NCI-H1694 (cell line): ENCODE results near the gene B9D2.
"Not testable (repeated sequence)": the region's sequence is repeated elsewhere in the genome, so short reads cannot be mapped to it uniquely, and the experiment has no call there.

Experiments used
- DNase-seq: peaks from one replicate; lab custom pipeline; 2025; lab: John Stamatoyannopoulos, UW

The B9D2 gene

GRCh38 chr19:41355035-41355434 lies 8.9 kb downstream of the B9D2 start:
- no peak for DNase-seq

DNA sequence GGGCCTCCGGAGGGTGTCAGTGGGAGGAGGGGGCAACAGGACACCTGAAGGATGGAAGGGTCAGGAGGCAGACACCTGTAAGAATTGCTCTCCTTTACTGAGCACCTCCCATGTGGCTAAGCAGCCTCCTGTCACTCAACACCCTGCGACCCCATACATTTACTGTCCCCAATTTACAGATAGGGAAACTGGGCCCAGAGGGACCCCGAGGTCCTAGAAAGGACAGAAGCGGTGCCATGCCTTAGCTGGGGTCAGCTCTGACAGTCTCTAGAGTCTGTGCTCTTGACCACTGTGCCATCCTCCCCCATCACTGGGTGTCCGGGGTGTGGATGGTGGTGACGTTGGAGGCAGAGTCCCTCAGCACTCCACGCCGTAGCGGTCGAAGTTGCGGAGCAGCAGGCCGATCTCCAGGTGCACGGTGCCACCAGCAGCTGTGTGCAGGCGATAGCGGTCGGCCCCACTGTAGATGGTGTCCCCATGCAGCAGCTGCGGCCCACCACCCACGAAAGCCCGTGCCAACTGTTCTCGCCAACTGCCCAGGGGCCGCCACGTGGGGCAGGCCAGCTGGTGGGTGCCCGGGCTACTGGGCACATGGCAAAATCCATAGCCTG lies 9.5 kb downstream of the B9D2 start:
- no peak for DNase-seq

DNA sequence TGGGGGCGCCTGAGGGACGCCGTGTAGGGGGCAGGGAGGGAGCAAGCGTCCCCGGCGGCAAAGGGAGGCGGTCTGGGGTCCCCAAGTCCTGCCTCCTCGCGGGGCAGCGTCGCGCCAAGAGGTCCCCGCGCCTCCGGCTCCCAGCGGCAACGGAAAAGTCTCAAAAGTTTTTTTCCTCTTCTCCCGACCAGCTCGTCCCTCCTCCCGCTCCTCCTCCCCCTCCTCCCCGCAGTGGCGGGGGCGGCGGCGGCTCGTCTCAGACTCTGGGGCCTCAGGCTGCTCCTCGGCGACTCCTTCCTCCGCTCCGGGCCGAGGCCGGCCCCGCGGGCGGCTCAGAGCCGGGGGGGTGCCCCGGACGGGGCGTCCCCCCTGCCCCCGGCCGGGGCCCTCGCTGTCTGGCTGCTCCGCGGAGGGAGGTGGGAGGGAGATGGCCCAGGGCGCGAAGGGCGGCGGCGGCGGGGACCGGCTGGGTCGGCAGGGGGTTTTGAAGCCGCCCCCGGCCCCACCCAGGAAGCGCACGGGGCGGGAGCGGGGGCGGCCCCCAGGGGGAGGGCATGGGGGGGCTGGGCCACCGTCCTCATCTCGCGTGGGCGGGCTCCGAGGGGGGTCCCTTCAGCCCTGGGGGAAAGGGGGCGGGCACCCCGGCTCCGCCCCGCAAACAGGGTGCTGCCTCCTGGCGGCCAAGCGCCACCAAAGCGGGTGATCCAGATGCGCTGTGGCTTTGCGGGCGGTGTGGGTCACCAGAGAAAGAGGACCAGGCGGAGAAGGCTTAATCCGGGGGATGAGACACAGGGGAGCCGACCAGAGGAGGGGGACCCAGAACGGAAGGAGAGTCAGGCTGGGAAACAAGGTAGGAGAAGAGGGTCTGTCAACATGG lies 10.2 kb downstream of the B9D2 start, which contains the start of gene TGFB1:
TSS of gene TGFB1 (minus strand) at position 457 of the 877 bp plus-strand sequence. CDS start 878 bp downstream, outside the sequence.
- peak; percentile 5 for DNase-seq

DNA sequence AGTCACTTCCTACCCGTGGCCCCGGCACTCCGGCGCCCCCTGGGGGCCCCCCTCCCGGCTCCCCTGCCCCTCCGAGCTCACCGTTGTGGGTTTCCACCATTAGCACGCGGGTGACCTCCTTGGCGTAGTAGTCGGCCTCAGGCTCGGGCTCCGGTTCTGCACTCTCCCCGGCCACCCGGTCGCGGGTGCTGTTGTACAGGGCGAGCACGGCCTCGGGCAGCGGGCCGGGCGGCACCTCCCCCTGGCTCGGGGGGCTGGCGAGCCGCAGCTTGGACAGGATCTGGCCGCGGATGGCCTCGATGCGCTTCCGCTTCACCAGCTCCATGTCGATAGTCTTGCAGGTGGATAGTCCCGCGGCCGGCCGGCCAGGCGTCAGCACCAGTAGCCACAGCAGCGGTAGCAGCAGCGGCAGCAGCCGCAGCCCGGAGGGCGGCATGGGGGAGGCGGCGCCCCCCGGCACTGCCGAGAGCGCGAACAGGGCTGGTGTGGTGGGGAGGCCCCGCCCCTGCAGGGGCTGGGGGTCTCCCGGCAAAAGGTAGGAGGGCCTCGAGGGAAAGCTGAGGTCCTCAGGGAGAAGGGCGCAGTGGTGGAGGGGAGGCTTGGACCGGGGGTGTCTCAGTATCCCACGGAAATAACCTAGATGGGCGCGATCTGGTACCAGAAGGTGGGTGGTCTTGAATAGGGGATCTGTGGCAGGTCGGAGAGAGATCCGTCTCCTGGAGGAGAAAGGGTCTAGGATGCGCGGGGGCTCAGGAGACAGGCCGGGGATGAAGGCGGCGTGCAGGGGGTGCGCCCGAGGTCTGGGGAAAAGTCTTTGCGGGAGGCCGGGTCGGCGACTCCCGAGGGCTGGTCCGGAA lies 11.1 kb downstream of the B9D2 start:
- no peak for DNase-seq

DNA sequence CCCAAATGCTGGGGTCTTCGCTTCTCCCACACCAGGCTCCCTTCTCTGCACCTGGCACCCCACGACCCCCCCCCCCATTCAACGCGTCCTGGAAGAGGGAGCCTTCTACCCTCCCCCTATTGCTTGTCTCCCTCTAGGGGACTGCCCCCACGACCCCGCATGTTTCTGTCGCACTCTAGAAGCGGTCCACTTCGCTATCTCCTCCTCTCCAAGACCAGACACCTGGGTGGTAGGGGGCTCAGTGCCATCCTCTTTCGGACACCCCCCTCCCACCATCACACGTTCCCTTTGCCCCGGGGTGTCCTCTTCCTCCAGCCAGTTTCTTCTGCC lies 11.7 kb downstream of the B9D2 start:
- no peak for DNase-seq

GRCh38 chr19:41351339-41352245 lies 12.4 kb downstream of the B9D2 start:
- DNase-seq, result no peak

DNA sequence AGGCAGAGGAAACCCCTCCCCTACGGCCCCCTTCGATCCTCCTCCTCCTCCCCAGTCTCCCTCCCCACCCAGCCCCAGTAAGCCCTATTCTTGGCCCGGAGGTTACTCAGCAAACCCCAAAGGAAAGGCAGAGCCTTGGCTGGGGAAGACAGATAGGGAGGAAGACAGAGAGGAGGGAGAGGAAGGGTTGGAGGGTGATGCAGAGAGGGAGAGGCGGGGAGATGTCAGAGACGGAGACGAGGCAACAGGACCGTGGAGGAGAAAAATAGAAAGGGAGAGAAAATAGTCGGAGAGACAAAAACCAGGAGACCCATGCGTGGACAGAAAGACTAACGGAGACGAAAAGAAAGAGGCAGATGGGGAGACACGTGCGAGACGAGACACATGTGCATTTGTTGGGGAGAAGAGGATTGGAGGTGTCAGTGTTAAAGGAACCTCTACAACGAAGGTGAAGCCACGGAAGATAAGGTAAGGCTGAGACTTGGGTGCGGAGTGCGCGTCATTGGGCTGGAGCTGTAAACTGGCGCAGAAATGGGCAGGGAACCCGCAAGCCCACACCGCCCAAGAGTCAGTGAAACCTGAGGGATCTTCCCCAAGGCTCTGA lies 13.1 kb downstream of the B9D2 start:
- no peak for DNase-seq

- DNase-seq, result not testable (repeated sequence)
These were observed 17.0 kb downstream of the B9D2 start for GRCh38 chr19:41346916-41347315.

GRCh38 chr19:41344162-41344561 lies 19.8 kb downstream of the B9D2 start:
- no peak for DNase-seq

GRCh38 chr19:41341669-41342490 lies 22.1 kb downstream of the B9D2 start:
- DNase-seq, result no peak

GRCh38 chr19:41339936-41340335 lies 24.0 kb downstream of the B9D2 start:
- DNase-seq, result no peak

GRCh38 chr19:41335467-41335866 lies 28.5 kb downstream of the B9D2 start:
- no peak for DNase-seq

GRCh38 chr19:41334793-41335192 lies 29.2 kb downstream of the B9D2 start:
- no peak for DNase-seq

GRCh38 chr19:41332468-41332867 lies 31.5 kb downstream of the B9D2 start:
- no peak for DNase-seq

- no peak for DNase-seq
These were observed 31.9 kb downstream of the B9D2 start for GRCh38 chr19:41332000-41332399.

- no peak for DNase-seq
These were observed 32.8 kb downstream of the B9D2 start for GRCh38 chr19:41330946-41331678.

GRCh38 chr19:41330481-41330880 lies 33.5 kb downstream of the B9D2 start:
- no peak for DNase-seq

- DNase-seq, result no peak
These were observed 35.1 kb downstream of the B9D2 start for GRCh38 chr19:41328842-41329225.

DNA sequence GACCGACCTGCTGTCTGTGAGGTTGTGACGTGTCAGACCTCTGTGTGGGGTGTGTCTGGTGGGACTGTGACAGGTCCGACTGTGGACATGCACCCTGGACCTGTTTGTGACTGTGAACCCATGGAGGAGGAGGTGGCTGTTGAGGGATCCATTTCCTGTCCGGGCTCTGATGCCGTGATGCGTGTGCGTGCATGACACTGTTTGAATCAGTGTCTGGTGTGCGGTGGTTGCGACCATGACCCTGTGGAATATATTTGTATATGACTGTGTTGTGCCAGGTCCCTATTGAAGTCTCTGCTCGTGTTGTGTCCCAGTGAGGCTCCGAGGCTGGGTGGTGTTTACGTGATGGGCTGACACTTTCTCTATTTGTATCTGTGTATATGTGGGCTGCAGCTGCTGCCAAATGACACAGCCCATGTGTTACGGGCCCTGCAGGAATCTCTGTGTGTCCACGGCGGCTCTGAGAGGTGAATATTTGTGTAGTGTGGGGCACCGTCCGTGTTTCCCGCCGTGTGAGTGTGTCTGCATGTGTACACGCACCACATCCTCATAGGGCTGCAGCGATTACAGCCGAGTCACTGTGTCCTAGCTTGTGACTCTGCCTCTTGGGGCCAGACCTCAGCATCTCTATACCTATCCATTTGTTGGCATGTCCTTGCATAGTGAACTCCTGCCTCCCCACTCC lies 35.6 kb downstream of the B9D2 start:
- no peak for DNase-seq
